Lower leg skin (tissue), 4 donors: ENCODE measurements around the gene TSHZ2. TPM values are rescaled to one million over a fixed set of nuclear protein-coding genes. Genes with fewer than 3 reads are reported as not detected.

Experiments used
- DNase-seq, 2 donors: peaks; one replicate each; pipeline ENCODE4 v3.0.0-alpha.2; 2019; ENCODE audit warnings: low spot score in 2 of 2
- H3K4me3 ChIP-seq: fragments of 200-600 bp; sonication (generic); 2 replicates; pipeline ENCODE4 v1.5.1; 2017; ENCODE audit warnings: mild to moderate bottlenecking, low read depth; ENCODE audit not compliant: poor library complexity, severe bottlenecking
- POLR2A ChIP-seq, 2 donors: fragments of 450-650 bp; IDR thresholded peaks; one replicate each; pipeline ENCODE4 v1.6.1; 2016 to 2017; ENCODE audit warnings: antibody characterized with exemption in 2 of 2, mild to moderate bottlenecking in 1 of 2, moderate library complexity in 1 of 2
- WGBS, 2 donors: methylation state at CpG; one replicate each; pipeline ENCODE4 v1.1.5; 2018; 5-methylcytosine and 5-hydroxymethylcytosine counted together
- intact Hi-C: fragments of 100-400 bp; cut with DNase I; formaldehyde crosslinking; loops from one replicate; pipeline ENCODE4 v1.15.0; 2023; ENCODE audit warnings: low total_unique reads
- total RNA-seq, 4 donors: library from RNA; depleted of rRNA; stranded (reverse); fragments of >200 nt; gene quantifications; one replicate each; pipeline ENCODE4 v1.1.0, GENCODE V29; 2016
- TF ChIP-seq, protein P1 (sequence below), 3 donors: fragments of 450-650 bp; IDR thresholded peaks; one replicate each; pipeline ENCODE4 v1.5.1; 2016; ENCODE audit warnings: antibody characterized with exemption in 3 of 3, mild to moderate bottlenecking in 3 of 3, moderate library complexity in 2 of 3

Gene TSHZ2
- total RNA-seq, 4 donors from 2014 or later = 8.1 to 25.7 (median 10.5) TPM

DNA sequence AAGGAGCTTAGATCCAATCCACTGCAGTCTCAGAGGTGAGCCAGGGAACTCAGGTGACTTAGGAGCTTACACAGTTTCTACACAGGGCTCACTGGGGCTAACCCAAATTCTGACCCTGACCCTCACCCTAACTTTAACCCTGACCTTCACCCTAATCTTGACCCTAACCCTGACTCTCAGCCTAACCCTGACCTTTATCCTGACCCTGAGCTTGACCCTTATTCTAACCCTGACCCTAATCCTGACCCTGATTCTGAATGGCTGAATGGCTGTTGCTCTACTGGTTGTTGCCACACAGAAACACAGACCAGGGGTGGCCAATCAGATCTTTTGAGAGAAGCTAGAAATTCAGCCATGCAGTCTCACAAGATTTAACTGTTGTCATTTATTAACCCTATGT, 180.1 kb downstream of the TSHZ2 start:
- no peak for DNase-seq
- no peak for TF ChIP-seq POLR2A (IDR thresholded peaks at IDR 0.05)
- TF ChIP-seq, protein P1, sequence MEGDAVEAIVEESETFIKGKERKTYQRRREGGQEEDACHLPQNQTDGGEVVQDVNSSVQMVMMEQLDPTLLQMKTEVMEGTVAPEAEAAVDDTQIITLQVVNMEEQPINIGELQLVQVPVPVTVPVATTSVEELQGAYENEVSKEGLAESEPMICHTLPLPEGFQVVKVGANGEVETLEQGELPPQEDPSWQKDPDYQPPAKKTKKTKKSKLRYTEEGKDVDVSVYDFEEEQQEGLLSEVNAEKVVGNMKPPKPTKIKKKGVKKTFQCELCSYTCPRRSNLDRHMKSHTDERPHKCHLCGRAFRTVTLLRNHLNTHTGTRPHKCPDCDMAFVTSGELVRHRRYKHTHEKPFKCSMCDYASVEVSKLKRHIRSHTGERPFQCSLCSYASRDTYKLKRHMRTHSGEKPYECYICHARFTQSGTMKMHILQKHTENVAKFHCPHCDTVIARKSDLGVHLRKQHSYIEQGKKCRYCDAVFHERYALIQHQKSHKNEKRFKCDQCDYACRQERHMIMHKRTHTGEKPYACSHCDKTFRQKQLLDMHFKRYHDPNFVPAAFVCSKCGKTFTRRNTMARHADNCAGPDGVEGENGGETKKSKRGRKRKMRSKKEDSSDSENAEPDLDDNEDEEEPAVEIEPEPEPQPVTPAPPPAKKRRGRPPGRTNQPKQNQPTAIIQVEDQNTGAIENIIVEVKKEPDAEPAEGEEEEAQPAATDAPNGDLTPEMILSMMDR (IDR thresholded peaks at IDR 0.05) = no peak
- no peak overlapping the region for H3K4me3 ChIP-seq
- intact Hi-C loops = no loop called here

DNA sequence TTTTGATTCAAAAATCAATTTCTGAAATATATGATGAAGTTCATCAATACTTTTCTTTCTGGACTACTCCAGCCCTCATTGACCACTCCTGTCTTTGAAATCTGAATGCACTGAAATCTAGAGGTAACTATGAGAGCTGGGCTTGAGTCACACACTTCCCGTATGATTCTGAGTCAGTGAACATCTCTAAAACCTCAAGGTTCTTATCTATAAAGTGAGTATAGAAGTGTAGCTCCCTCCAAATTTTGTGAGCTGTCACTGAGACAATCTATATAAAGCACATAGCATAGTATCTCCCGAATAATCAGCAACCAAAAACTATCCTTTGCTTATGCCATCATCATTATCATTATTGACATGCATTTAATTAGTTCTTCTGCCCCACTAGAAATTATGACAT, 182.4 kb downstream of the TSHZ2 start:
- 82 to 85% methylated on average over 2 of the region's 2 CpGs for WGBS, 2 donors
- DNase-seq = no peak
- intact Hi-C loops = no loop called here
- TF ChIP-seq POLR2A (IDR thresholded peaks at IDR 0.05) = no peak
- TF ChIP-seq, protein P1 (IDR thresholded peaks at IDR 0.05) = no peak
- no peak overlapping the region for H3K4me3 ChIP-seq

DNA sequence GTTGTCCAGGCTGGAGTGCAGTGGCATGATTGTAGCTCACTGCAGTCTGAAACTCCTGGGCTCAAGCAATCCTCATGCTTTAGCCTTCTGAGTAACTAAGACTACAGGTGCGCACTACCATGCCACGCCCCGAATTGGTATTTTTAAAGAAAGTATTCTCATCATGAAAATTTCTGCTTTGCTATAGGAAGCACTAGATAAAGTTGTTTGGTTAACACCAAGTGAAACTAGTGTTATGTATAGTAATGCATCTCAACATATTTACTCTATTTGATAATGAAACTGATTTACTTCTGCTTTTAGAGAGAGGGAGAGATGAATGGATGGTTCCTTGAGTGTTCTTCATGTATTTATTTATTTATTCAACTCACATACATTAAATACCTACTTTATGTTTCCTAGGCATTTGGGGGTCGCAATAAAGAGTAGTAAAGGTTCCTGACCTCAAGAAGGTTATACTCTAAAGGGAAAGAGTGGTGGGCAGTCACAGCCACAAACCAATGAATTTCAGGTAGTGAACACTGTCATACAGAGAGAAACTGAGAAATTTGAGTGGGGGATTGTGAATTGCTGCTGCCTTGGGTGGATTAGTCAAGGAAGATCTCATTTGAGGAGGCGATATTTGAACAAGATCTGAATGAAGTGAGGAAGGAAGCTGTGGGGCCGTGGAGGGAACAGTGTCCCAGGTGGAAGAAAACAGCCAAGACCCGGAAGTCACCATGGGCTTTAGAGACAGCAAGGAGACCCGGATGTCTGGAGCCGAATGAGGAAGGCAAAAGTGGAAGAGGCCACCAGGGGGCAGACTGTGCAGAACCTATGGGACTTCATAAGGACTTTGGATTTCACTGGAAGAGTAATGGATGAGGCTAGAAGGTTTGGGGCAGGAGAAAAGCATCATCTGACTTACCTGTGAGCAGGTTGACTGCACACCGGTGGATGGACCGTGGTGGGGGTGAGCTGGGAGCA, 185.6 kb downstream of the TSHZ2 start:
- intact Hi-C loops = no loop called here
- H3K4me3 ChIP-seq = no peak overlapping the region
- WGBS, 2 donors = 87 to 92% methylated on average over 11 of the region's 11 CpGs
- no peak for TF ChIP-seq POLR2A (IDR thresholded peaks at IDR 0.05)
- TF ChIP-seq, protein P1 (IDR thresholded peaks at IDR 0.05) = no peak
- DNase-seq = no peak

DNA sequence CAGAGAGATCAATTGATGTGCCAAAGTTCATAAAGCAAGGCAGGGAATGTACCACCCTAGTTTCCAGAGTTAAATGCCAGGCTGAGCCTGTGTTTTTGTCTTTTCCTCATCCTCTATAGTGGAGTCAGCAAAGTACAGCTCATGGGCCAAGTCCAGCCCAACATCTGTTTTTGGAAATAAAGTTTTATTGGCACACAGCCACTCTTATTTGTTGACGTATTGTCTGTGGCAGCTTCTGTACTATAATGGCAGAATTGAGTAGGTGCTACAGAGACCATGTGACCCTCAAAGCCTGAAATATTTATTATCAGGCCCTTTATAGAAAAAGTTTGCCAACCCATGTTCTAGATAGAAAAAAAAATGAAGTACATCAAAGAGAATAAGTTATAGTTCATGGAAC, 187.0 kb downstream of the TSHZ2 start:
- DNase-seq = no peak
- no peak for TF ChIP-seq POLR2A (IDR thresholded peaks at IDR 0.05)
- TF ChIP-seq, protein P1 (IDR thresholded peaks at IDR 0.05) = no peak
- WGBS, 2 donors = 29 to 31% methylated on average over 1 of the region's 1 CpG
- intact Hi-C loops = no loop called here
- no peak overlapping the region for H3K4me3 ChIP-seq

DNA sequence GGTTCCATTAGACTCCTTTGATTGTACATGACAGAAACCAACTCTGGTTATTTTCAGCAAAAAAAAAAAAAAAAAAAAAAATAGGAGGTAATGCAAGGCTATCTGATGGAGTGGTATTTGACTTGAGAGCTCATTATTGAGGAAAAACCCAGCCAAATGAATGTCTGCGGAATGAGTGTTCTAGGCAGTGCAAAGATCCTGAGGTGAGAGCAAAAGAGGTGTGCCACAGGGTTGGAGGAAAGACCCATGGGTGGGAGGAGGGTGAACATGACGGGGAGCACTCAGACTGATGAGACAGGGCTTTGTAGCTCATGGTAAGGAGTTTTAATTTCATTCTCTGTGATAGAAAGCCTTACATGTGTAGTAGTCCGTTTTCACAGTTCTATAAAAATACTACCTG, 188.9 kb downstream of the TSHZ2 start:
- no peak for DNase-seq
- WGBS, 2 donors = 91% methylated on average over 3 of the region's 3 CpGs
- intact Hi-C loops = no loop called here
- TF ChIP-seq POLR2A (IDR thresholded peaks at IDR 0.05) = no peak
- TF ChIP-seq, protein P1 (IDR thresholded peaks at IDR 0.05) = no peak
- H3K4me3 ChIP-seq = no peak overlapping the region
